Right cardiac atrium (tissue), 5 donors: ENCODE results near the gene NEGR1. TPM values are rescaled to one million over a fixed set of nuclear protein-coding genes. Genes with fewer than 3 reads are reported as not detected.

Source experiments
- ATAC-seq, 2 donors: fragments of 200-7000 bp; cut with Tn5 transposase; one replicate each; pipeline versions ENCODE4 v1.8.0 to v1.9.1; 2020; ENCODE audit warnings: moderate library complexity in 2 of 2, mild to moderate bottlenecking in 1 of 2
- DNase-seq, 3 donors: peaks; one replicate each; pipeline ENCODE4 v3.0.0-alpha.2; 2020
- H3K27ac ChIP-seq: one replicate; pipeline ENCODE4 v1.5.1; 2013; ENCODE audit warnings: mild to moderate bottlenecking, low read length, control low read depth, moderate library complexity
- H3K27me3 ChIP-seq: one replicate; pipeline ENCODE4 v1.6.1; 2013; ENCODE audit not compliant: control insufficient read depth, insufficient read depth
- H3K4me1 ChIP-seq: one replicate; pipeline ENCODE4 v1.6.1; 2013; ENCODE audit warnings: low read length; ENCODE audit not compliant: control insufficient read depth, insufficient read depth
- H3K4me3 ChIP-seq: one replicate; pipeline ENCODE4 v1.5.1; 2013; ENCODE audit warnings: low read length, control low read depth
- H3K9me3 ChIP-seq: one replicate; pipeline ENCODE4 v1.6.1; 2013; ENCODE audit warnings: low read length; ENCODE audit not compliant: control insufficient read depth
- WGBS: extraction: QIAGEN DNeasy Blood & Tissue Kit; methylation state at CpG from one replicate; pipeline ENCODE4 v1.1.7; 2013; 5-methylcytosine and 5-hydroxymethylcytosine counted together
- intact Hi-C, 4 donors: fragments of 100-400 bp; cut with DNase I; formaldehyde crosslinking; loops; one replicate each; pipeline versions ENCODE4 v1.11.0 to v1.14.0; 2022 to 2023
- polyA plus RNA-seq: library from polyadenylated mRNA; stranded (reverse); fragments of 200-250 nt; gene quantifications from one replicate; pipeline ENCODE4 v1.2.3, GENCODE V29; 2013
- total RNA-seq, 4 donors: library from RNA; stranded (reverse); fragmentation: NEBNext Ultra II Directional; extraction: Animal tissue kit (Norgen Biotek cat#: 25700); gene quantifications; one replicate each; pipeline ENCODE4 v1.2.1, GENCODE V29; 2021
- donor health status: healthy with polysubstance abuse.
- donor health status: DM: no; HTN: yes; CAD: no.
- donor health status: DM: no; HTN: no; CAD: no.
- donor health status: DM: no; HTN: yes; CAD: no; lungs with severe emphysema.
- donor health status: DM: yes; HTN: yes; CAD: no.

The NEGR1 gene
- total and polyA plus RNA-seq, 5 donors, result 9.1 to 26.1 (median 24.2) TPM

DNA sequence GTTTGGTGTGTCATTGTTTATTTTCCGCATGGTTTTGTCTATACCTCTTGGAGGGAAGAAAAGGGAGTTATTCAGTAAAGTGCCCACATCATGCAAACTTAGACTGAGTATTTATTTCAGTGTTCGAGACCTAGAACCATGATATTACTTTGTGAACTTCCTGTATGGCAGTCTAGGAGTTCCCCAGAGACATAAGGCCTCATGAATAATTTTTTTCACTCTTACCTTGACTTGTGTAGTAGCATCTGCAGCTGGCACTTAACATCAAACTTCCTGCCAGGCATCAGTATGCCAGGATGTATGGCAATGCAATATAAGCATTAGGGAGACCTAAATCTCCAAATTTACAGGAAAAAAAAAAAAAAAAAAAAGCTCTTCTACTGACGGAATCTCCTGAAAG, 287.7 kb downstream of the NEGR1 start:
- H3K27me3 ChIP-seq, result no peaks in the 10 kb centered on the region
- H3K27ac ChIP-seq, result no peak overlapping the region
- intact Hi-C loops, result no loop called here
- ATAC-seq (no peak), DNase-seq (no peak)
- no peak overlapping the region for H3K4me3 ChIP-seq
- no peaks in the 10 kb centered on the region for H3K4me1 ChIP-seq
- 84% methylated on average over 3 of the region's 3 CpGs for WGBS
- no peaks in the 10 kb centered on the region for H3K9me3 ChIP-seq

DNA sequence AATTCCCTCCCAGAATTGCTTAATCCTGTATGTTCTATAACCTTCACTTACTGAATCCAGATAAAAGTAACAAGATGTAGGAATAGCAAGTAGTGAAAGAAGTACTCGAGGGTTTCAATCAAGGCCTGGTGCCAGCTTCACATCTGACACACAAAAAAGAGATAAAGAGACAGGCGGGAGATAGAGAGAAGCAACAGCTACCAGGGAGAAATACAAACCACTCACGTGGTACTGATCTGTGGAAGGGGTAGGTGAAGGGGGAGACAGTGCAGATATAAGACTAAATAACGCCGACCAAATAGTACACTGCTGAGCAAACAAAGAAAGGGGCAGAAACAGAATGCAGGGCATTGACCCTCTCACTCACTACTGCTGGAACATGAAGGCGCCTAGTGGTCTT, 295.2 kb downstream of the NEGR1 start:
- peaks cover 3% of the 10 kb centered on the region for H3K4me1 ChIP-seq
- H3K9me3 ChIP-seq, result no peaks in the 10 kb centered on the region
- intact Hi-C loops, result no loop called here
- DNase-seq (no peak), ATAC-seq (peak; percentile 31 to 64)
- H3K27me3 ChIP-seq, result no peaks in the 10 kb centered on the region
- 45% methylated on average over 6 of the region's 6 CpGs for WGBS
- H3K4me3 ChIP-seq, result no peak overlapping the region
- no peak overlapping the region for H3K27ac ChIP-seq

DNA sequence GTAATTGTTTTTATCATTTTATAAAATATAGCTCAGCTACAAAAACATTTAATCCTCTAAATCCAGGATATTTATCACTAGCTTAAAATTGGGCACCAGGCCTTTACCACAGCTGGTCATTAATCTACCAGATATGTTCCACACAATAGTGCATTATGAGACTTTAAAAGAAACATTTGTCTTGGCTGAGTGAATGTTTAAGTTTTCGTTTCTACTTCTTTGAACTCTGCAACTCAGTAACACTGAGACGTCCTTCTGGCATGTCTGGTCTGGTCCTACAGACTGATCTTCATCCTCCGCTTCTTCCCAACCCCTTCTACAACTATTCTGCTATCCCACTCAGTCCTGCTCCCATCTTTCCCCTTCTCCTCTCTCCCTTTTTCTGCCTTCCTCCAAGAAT, 296.2 kb downstream of the NEGR1 start:
- no peak overlapping the region for H3K27ac ChIP-seq
- no peaks in the 10 kb centered on the region for H3K9me3 ChIP-seq
- intact Hi-C loops, result no loop called here
- peak; percentile 50 to 62 for ATAC-seq
- no peak overlapping the region for H3K4me3 ChIP-seq
- peaks cover 3% of the 10 kb centered on the region for H3K4me1 ChIP-seq
- WGBS, result 38% methylated on average over 3 of the region's 3 CpGs
- DNase-seq, result no peak
- H3K27me3 ChIP-seq, result no peaks in the 10 kb centered on the region

DNA sequence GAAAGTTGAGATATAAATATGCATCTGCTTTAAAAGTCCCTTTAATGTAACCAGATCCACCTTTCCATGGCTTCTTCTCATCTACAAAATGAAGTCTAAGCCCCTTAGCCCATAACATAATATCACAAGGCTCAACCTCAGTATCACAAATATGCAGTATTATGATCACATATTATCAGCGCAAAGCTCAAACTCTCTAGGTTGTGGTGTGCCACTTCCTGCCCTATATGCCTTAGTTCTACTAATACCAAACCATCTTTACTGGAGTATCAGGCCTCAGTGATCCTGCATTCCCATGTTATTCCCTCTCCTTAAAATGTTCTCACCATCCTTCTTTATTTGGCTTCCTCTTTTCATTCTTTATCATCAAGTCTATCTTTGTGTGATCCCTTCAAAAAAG, 301.8 kb downstream of the NEGR1 start:
- intact Hi-C loops, result no loop called here
- 92% methylated on average over 1 of the region's 1 CpG for WGBS
- H3K27ac ChIP-seq, result no peak overlapping the region
- DNase-seq (no peak), ATAC-seq (no peak)
- H3K4me1 ChIP-seq, result no peaks in the 10 kb centered on the region
- H3K27me3 ChIP-seq, result no peaks in the 10 kb centered on the region
- no peak overlapping the region for H3K4me3 ChIP-seq
- no peaks in the 10 kb centered on the region for H3K9me3 ChIP-seq

DNA sequence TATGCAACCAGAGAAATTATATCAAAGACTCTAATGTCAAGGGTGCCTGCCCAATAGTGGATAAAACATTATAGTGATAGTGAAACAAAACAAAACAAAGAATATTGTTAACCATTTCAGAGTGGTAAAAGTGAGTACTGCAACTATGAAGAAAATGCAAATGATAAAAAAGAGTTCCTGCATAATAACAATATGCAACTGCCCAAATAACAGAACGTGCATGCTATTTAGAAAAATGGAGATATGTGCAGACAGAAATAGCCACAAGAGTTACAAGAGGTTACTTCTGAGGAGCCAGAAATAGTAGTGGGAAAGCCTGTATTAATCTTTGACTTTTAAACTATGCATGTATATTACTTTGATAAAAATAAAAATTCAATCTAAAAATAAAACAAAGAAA, 302.5 kb downstream of the NEGR1 start:
- Histone ChIP-seq H3K9me3 (no peaks in the 10 kb centered on the region), H3K27ac (no peak overlapping the region), H3K4me1 (no peaks in the 10 kb centered on the region), H3K27me3 (no peaks in the 10 kb centered on the region), H3K4me3 (no peak overlapping the region)
- WGBS, result 37% methylated on average over 1 of the region's 1 CpG
- ATAC-seq (no peak), DNase-seq (no peak)
- intact Hi-C loops, result no loop called here

DNA sequence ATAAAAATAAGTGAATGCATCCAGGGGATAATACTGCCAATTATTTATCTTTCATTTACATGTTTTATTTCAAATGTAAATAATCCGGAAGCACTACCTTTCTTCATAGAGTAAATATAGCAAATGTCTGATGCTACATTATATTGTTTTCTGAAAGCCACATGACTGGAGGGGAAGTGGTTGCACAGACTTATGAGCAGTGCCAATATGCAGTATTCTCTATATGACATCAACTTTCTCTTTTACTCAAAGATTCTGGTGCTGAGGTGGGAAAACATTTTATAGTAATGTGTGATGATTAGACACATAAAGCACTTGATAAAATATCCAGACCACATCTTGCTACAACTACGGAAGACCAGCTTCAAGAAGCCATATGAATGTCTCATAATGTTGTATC, 314.7 kb downstream of the NEGR1 start:
- DNase-seq (no peak), ATAC-seq (no peak)
- H3K27me3 ChIP-seq, result no peaks in the 10 kb centered on the region
- no peak overlapping the region for H3K27ac ChIP-seq
- 69% methylated on average over 2 of the region's 2 CpGs for WGBS
- H3K4me3 ChIP-seq, result no peak overlapping the region
- H3K4me1 ChIP-seq, result no peaks in the 10 kb centered on the region
- intact Hi-C loops, result no loop called here
- H3K9me3 ChIP-seq, result no peaks in the 10 kb centered on the region

DNA sequence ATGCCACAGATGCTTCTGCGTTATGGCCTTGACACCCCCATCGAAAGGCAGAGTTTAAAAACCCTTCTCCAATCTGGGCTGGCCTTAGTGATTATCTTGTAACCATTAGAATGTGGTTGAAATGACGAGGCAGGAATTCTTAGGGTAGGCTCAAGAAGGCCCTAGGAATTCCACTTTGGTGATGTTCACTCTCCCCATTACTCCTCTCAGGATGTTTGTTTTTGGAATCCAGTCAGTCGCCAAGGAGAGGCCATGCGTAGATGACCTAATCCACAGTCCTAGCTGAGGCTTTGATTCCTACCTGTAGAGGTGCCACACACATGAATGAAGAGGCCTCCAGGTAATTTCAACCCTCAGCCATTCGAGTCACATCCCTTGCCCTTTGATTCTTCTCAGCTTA, 318.2 kb downstream of the NEGR1 start:
- Histone ChIP-seq H3K27ac (no peak overlapping the region), H3K4me3 (no peak overlapping the region), H3K27me3 (no peaks in the 10 kb centered on the region), H3K4me1 (no peaks in the 10 kb centered on the region), H3K9me3 (no peaks in the 10 kb centered on the region)
- ATAC-seq, result no peak
- intact Hi-C loops, result no loop called here
- DNase-seq, result no peak
- 86% methylated on average over 6 of the region's 6 CpGs for WGBS

DNA sequence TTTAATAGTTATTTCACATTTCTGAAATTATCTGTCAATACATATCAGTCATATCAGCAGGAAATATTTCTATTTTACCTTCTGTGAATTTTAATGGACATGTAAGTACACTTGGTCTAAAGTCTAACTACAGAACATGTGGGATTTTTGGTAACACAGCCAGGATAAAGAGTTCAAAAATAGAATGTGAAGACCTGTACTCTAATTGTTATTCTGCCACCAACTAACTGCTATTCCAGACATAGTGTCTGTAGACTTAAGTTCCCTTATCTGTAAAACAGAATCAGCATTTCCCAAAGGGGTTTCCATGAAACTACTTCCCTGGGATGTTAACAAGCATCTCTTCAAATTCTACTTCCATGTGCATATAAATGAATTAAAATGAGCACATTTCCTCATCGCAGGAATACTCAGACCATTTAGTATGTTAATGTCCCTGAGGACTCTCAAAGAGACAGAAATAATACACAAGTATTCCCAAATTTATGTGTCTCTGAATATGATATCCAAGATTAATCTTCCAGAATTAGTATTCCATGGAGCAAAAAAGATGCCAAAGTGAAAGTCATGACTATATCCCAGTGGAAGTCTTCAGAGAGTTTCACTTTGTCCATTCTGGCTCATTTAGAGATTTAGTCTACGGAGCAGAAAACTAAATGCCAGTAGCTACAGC, 325.6 kb downstream of the NEGR1 start:
- intact Hi-C loops, result no loop called here
- H3K27ac ChIP-seq, result no peak overlapping the region
- H3K9me3 ChIP-seq, result no peaks in the 10 kb centered on the region
- H3K4me1 ChIP-seq, result no peaks in the 10 kb centered on the region
- H3K4me3 ChIP-seq, result peak overlapping the region; percentile 2
- DNase-seq (no peak), ATAC-seq (no peak)
- 46% methylated on average over 2 of the region's 2 CpGs for WGBS
- H3K27me3 ChIP-seq, result no peaks in the 10 kb centered on the region

DNA sequence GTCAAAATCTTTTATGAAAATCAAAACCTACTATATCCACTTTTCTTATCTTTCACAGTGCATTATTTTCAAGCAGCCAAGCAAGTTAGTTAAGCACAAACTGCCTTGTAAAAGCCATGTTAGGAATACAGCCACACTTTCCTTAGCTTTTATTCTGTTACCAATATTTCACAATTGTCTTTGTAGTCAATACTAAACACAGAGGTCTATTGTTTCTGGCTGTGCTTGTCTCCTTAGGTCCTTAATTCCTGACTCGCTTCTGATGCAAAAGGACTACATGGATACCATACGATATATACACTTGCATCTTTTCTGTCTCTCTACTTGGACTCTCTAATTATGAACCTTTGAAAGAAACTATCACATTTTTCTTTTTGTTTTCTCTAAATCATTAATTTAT, 331.8 kb downstream of the NEGR1 start:
- no peak overlapping the region for H3K4me3 ChIP-seq
- WGBS, result 87% methylated on average over 2 of the region's 2 CpGs
- intact Hi-C loops, result no loop called here
- H3K4me1 ChIP-seq, result no peaks in the 10 kb centered on the region
- no peak for DNase-seq
- H3K27ac ChIP-seq, result no peak overlapping the region
- no peaks in the 10 kb centered on the region for H3K27me3 ChIP-seq
- H3K9me3 ChIP-seq, result no peaks in the 10 kb centered on the region
- ATAC-seq, result no peak

DNA sequence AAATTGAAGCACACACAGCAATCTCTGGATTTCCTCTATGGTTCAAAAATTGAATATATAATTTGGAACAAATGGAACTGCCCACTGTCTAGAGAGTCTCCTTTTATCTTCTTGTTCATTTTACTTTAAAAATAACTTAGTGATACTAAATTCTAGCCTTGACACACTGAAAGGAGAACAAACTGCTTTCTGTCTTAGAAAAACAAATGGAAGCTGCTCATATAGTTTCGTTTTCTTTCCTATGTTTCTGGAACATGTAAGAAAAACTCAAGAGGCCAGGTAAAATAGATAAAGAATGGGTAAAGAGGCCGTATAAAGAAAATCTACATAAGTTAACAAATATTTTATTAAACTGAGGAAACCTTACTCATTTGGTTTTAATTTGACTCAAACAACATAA, 332.7 kb downstream of the NEGR1 start:
- Histone ChIP-seq H3K27ac (no peak overlapping the region), H3K9me3 (no peaks in the 10 kb centered on the region), H3K4me1 (no peaks in the 10 kb centered on the region), H3K27me3 (no peaks in the 10 kb centered on the region), H3K4me3 (no peak overlapping the region)
- DNase-seq (no peak), ATAC-seq (no peak)
- intact Hi-C loops, result no loop called here
- 68% methylated on average over 2 of the region's 2 CpGs for WGBS

DNA sequence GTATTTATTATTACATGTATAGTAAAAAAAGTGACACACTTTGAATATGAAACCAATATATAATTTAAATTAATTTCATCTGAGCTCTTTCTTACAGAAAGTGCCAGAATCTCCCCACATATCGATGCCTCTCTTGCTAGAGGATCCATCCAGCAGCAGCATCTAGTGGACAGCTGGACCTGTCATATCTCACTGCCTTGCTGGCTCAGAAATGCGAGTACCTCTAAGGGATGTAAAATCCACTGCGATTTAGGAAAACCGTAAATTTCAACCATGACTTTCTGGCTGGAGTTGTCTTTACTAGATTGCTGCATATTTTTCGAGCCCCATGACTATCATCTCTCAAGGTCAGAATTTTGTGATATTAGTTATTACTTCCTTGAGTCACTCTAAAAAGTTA, 333.8 kb downstream of the NEGR1 start:
- intact Hi-C loops, result no loop called here
- no peaks in the 10 kb centered on the region for H3K9me3 ChIP-seq
- WGBS, result 91% methylated on average over 5 of the region's 5 CpGs
- H3K27ac ChIP-seq, result no peak overlapping the region
- no peaks in the 10 kb centered on the region for H3K4me1 ChIP-seq
- no peak for DNase-seq
- no peak for ATAC-seq
- no peaks in the 10 kb centered on the region for H3K27me3 ChIP-seq
- H3K4me3 ChIP-seq, result no peak overlapping the region

DNA sequence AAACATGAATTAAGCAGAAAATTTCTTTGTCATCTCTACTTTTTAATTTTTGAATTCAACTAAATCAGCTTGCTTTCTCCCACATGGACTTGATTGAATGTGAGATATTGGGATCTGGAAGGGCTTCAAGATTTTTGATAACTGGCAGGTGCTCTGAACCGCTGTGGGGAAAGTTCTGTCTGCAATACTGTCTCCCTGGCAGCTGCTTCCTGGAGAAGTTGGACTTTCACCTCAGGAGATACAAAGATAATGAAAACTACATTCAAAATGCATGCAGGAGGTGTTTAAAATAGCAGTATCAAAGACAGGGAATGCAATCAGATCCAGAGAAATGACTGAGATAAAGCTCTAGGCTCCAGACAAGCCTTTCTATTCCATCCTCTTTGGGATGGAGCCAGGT, 338.3 kb downstream of the NEGR1 start:
- Histone ChIP-seq H3K27me3 (no peaks in the 10 kb centered on the region), H3K9me3 (no peaks in the 10 kb centered on the region), H3K27ac (no peak overlapping the region), H3K4me3 (no peak overlapping the region), H3K4me1 (no peaks in the 10 kb centered on the region)
- WGBS, result 59% methylated on average over 1 of the region's 1 CpG
- ATAC-seq, result no peak
- DNase-seq, result no peak
- intact Hi-C loops, result no loop called here
